ENCODE results near the gene EHD1. TPM values are rescaled to one million over a fixed set of nuclear protein-coding genes. Genes with fewer than 3 reads are reported as not detected.

The EHD1 gene
- total and polyA plus RNA-seq, 2 of the 8 experiments (the other 6 are each of a cell fraction or from before 2014, with no cell fraction given) = 31.5 to 42.9 TPM

- TF ChIP-seq SP2 (IDR thresholded peaks at IDR 0.05; ENCODE audit: low read length) (no peak), SIRT6 (IDR thresholded peaks at IDR 0.05; ENCODE audit: low read length) (no peak), BRCA1 (IDR thresholded peaks at IDR 0.05; ENCODE audit: low read depth, low read length) (no peak), ATF3 (IDR thresholded peaks at IDR 0.05; ENCODE audit: insufficient read depth, low read depth, low read length) (no peak)
These were observed 23.9 kb upstream of the EHD1 start (continued) for GRCh38 chr11:64902102-64902900.
